ENCODE measurements around the gene SCARF2. TPM values are rescaled to one million over a fixed set of nuclear protein-coding genes. Genes with fewer than 3 reads are reported as not detected.
"Not testable (repeated sequence)": the region's sequence is repeated elsewhere in the genome, so short reads cannot be mapped to it uniquely, and the experiment has no call there.

Gene SCARF2
- total and polyA plus RNA-seq, 2 of the 8 experiments (the other 6 are each of a cell fraction or from before 2014, with no cell fraction given): 4.2 to 9.8 TPM

- not testable (repeated sequence) for H3K4me3 ChIP-seq (ENCODE audit: extremely low read depth in 1 of 4, insufficient read depth in 2 of 4, low read depth in 3 of 4, low read length in 4 of 4)
These were observed 22.4 kb downstream of the SCARF2 start for GRCh38 chr22:20415241-20415640.

More at GRCh38 chr22:20415241-20415640, 22.4 kb downstream of the SCARF2 start:
- H2BK20ac ChIP-seq (ENCODE audit: low read length); H2AFZ ChIP-seq (ENCODE audit: low read length); H2BK15ac ChIP-seq (ENCODE audit: low read length); H4K20me1 ChIP-seq (replicated peaks in 1 of 2; ENCODE audit: control insufficient read depth in 1 of 2, insufficient read depth in 2 of 2, low read length in 2 of 2); H3K9ac ChIP-seq (replicated peaks in 1 of 4; ENCODE audit: extremely low read depth in 1 of 4, low read depth in 3 of 4, low read length in 3 of 4); H2BK5ac ChIP-seq (ENCODE audit: low read depth, low read length); H3K79me2 ChIP-seq (ENCODE audit: control insufficient read depth in 1 of 2, insufficient read depth in 2 of 2, low read length in 2 of 2); H2BK120ac ChIP-seq (replicated peaks; ENCODE audit: low read depth, low read length); H3K27ac ChIP-seq (ENCODE audit: low read depth, low read length); H3K27me3 ChIP-seq (replicated peaks in 1 of 4; ENCODE audit: control insufficient read depth in 3 of 4, extremely low read depth in 1 of 4, insufficient read depth in 3 of 4, low read length in 3 of 4); CTCF ChIA-PET (ENCODE audit: partially characterized antibody); H3K4me2 ChIP-seq (ENCODE audit: insufficient read depth in 1 of 2, low read depth in 2 of 2, low read length in 2 of 2); H3K4me1 ChIP-seq (replicated peaks in 1 of 4; ENCODE audit: control insufficient read depth in 3 of 4, insufficient read depth in 4 of 4, low read length in 3 of 4); H3K4ac ChIP-seq (replicated peaks; ENCODE audit: insufficient read length, low read depth, low read length); H3K56ac ChIP-seq (replicated peaks; ENCODE audit: insufficient read length, low read depth, low read length); H3K23me2 ChIP-seq (ENCODE audit: low read depth, low read length); FAIRE-seq; H4K91ac ChIP-seq (replicated peaks; ENCODE audit: insufficient read length, low read length); H2AK5ac ChIP-seq (ENCODE audit: low read depth, low read length); H3K23ac ChIP-seq (ENCODE audit: insufficient read length); H4K8ac ChIP-seq (ENCODE audit: extremely low read depth, insufficient read depth, low read length); H3K9me3 ChIP-seq (ENCODE audit: insufficient read depth in 2 of 2, low read depth in 1 of 2, low read length in 1 of 2); H3K36me3 ChIP-seq (ENCODE audit: control insufficient read depth in 2 of 4, insufficient read depth in 4 of 4, low read length in 3 of 4); H2BK12ac ChIP-seq (ENCODE audit: low read depth, low read length); H4K5ac ChIP-seq (ENCODE audit: insufficient read length, low read depth, low read length); POLR2A ChIA-PET (ENCODE audit: partially characterized antibody); H3K79me1 ChIP-seq (ENCODE audit: low read depth, low read length); H3K14ac ChIP-seq (ENCODE audit: insufficient read length); H3K18ac ChIP-seq (ENCODE audit: extremely low read depth, low read length); DNase-seq (ENCODE audit: low read depth in 1 of 2, low spot score in 2 of 2): not testable (repeated sequence)
- 89% methylated on average over 3 of the region's 3 CpGs; no CpG with 5 or more reads in 1 of the 2 experiments for WGBS, 2 experiments (ENCODE audit: extremely low coverage in 1 of 2, insufficient coverage in 1 of 2, insufficient read length in 1 of 2, insufficient replicate concordance in 2 of 2, low coverage in 1 of 2, low lambda C conversion rate in 2 of 2, missing lambda C conversion rate in 1 of 2)
